HuH-7 (cell line): Measurements from ENCODE around the gene RACK1.

Source experiments
- DNase-seq: peaks from one replicate; pipeline ENCODE4 v3.0.0; 2011; ENCODE audit warnings: low spot score

RACK1 gene

GRCh38 chr5:181195249-181195761 is 48.4 kb downstream of the RACK1 start:
- no peak for DNase-seq

GRCh38 chr5:181194489-181195248 is 49.0 kb downstream of the RACK1 start:
- no peak for DNase-seq

GRCh38 chr5:181193656-181194055 is 50.0 kb downstream of the RACK1 start:
- no peak for DNase-seq

GRCh38 chr5:181192337-181193046 is 51.2 kb downstream of the RACK1 start:
- no peak for DNase-seq

GRCh38 chr5:181191526-181192336 is 52.0 kb downstream of the RACK1 start:
- DNase-seq: peak; percentile 88

DNA sequence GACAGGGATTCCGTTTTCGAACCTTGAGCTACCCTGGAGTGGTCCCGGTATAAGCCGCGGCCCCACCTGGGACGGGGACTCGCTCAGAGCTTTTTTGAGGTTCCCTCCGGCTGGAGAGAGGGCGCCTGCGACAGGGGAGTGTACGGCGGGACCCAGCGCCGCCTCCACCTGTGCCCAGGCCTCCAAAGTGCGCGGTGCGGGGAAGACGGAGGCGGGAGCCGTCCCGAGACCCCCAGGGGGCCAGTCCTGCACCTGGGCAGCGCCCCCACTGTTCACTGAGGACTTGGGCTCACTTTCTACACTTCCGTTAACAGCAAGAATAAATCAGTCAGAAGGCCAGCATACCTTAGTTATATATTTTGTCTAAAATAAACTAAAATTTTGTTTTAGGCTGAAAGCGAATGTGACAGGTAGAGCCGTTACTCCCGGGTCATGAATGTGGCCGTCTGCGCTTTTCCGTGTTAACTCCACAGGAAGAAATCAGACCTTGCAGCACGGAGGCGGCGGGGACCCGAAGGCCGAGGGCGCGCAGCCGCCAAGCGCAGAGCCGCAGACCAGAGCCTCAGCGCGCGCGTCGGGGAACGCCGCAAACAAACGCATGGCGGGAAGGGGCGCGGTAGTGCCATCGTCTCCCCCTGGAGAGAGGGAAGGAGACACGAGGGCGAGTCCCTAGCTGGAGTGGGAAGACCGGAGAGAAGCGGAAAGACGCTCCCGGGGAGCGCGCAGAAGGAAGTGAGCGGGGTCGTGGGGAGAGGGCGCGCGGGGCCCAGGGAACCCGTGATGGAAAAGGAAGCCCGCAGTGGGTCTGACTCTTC is 52.8 kb downstream of the RACK1 start:
- no peak for DNase-seq

GRCh38 chr5:181189962-181190710 is 53.6 kb downstream of the RACK1 start:
- DNase-seq: no peak

DNA sequence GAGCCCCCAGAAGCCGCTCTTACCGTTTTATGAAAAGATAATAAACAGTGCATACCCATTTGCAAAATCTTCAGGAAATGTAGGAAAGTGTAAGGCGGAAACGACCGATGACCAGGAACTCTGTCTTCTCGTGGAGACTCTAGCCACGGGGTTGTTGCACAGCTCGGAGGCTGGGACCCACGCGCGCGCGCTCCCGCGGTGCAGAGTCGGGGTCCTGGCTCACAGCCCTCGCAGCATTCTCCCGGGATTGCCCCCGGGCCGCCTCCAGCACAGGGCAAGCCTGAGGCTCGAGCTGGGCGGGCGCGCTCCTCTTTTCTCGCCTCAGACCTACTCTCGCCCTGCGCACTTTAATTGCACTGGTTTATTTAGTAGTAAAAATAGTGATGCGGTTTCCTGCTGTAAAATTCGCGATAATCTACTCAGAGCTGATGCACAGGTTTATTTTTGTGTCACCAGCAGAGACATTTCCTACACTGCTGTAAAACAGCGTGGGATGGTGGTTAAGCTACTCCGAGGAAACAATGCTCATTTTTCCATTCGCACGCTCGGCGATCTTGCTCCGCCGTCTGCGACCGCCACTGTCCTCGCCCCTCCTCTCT is 54.2 kb downstream of the RACK1 start:
- no peak for DNase-seq

GRCh38 chr5:181188700-181189362 is 54.9 kb downstream of the RACK1 start:
- peak; percentile 37 for DNase-seq

DNA sequence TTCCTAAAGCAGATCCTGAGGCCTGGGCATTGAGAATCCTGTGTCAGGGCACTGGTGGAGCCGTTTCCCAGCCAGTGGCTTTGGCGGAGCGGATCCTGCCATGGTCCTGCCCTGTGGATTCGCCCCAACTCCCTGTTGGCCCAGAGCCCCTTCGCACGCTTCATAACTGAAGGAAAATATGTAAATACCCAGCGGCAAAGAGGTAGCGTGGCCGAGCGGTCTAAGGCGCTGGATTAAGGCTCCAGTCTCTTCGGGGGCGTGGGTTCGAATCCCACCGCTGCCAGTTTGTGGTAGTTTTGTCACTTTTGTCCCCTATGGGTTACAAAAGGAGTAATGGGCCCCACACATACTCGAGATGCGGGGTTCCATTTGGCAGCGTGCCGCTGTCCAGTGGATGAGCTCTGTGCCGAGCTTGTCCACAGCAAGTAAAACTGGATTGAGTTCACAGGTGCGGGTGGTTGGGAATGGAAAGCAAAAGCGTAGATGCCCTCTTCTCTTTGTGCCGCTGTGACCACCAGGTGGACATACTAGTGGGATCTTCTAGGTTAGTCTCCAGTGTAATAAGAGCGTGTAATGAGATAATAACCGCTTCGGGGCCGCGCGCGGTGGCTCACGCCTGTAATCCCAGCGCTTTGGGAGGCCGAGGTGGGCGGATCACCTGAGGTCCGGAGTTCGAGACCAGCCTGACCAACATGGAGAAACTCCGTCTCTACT is 56.0 kb downstream of the RACK1 start:
- DNase-seq: peak; percentile 67

GRCh38 chr5:181186986-181187499 is 56.7 kb downstream of the RACK1 start:
- no peak for DNase-seq
